GM12878 (cell line): Measurements from ENCODE around the gene STXBP2. TPM values are rescaled to one million over a fixed set of nuclear protein-coding genes. Genes with fewer than 3 reads are reported as not detected.

Experiments used
- BCL11A ChIP-seq: IDR thresholded peaks from 2 replicates; pipeline ENCODE4 v1.6.1; 2011; ENCODE audit warnings: low read depth, low read length
- CHD2 ChIP-seq: IDR thresholded peaks from 2 replicates; pipeline ENCODE4 v1.6.1; 2011; ENCODE audit warnings: low read depth, low read length, improper control_type of control experiment, borderline replicate concordance
- CTCF ChIP-seq, 3 experiments: IDR thresholded peaks in 2 of 3; conservative IDR thresholded peaks in 1 of 3; 2 replicates each; pipeline ENCODE4 v1.5.1; 2011; ENCODE audit warnings: low read depth in 3 of 3, low read length in 3 of 3, mild to moderate bottlenecking in 3 of 3, control low read depth in 2 of 3, moderate library complexity in 2 of 3, inconsistent platforms in 1 of 3, mixed read lengths in 1 of 3; ENCODE audit not compliant: control insufficient read depth in 2 of 3, insufficient read depth in 1 of 3; ENCODE audit errors: extremely low read depth in 1 of 3
- PKNOX1 ChIP-seq: fragments of 450-650 bp; IDR thresholded peaks from 2 replicates; pipeline ENCODE4 v1.6.1; 2016; ENCODE audit warnings: mild to moderate bottlenecking
- SMAD1 ChIP-seq: fragments of 450-650 bp; IDR thresholded peaks from 2 replicates; pipeline ENCODE4 v1.6.1; 2018; ENCODE audit warnings: mild to moderate bottlenecking, low read depth; ENCODE audit not compliant: partially characterized antibody
- SRF ChIP-seq, 2 experiments: IDR thresholded peaks; 2 replicates each; pipeline ENCODE4 v1.6.1; 2011; ENCODE audit warnings: low read depth in 2 of 2, low read length in 2 of 2, mild to moderate bottlenecking in 1 of 2, moderate library complexity in 1 of 2
- ZNF622 ChIP-seq: fragments of 450-650 bp; IDR thresholded peaks from 2 replicates; pipeline ENCODE4 v1.6.1; 2017; ENCODE audit warnings: mild to moderate bottlenecking, inconsistent platforms
- ZNF687 ChIP-seq: fragments of 450-650 bp; IDR thresholded peaks from 2 replicates; pipeline ENCODE4 v1.6.1; 2017; ENCODE audit warnings: mild to moderate bottlenecking, moderate library complexity
- polyA plus RNA-seq, 11 experiments: library from polyadenylated mRNA; depleted of rRNA in 4 of 11; unstranded in 6 of 11; stranded (reverse) in 5 of 11; fragments of >200 nt; fragmentation: Nextera tagmentation in 4 of 11; fragmentation: Illumina TruSeq in 1 of 11; extraction: Ambion mirVana in 4 of 11; extraction: Trizol in 1 of 11; gene quantifications; 1 replicate in 1 of 11; 2 replicates in 10 of 11; pipeline versions ENCODE4 v1.2.1 to v1.2.3, GENCODE V29; 2011 to 2016; ENCODE audit warnings: inconsistent platforms in 2 of 11, missing spikeins in 2 of 11, low read depth in 1 of 11
- total RNA-seq, 4 experiments: library from RNA; depleted of rRNA in 3 of 4; stranded (reverse); fragments of >200 nt in 3 of 4; fragmentation: Illumina TruSeq in 1 of 4; extraction: Trizol in 1 of 4; gene quantifications; 2 replicates each; pipeline versions ENCODE4 v1.2.1 to v1.2.3, GENCODE V29; 2013 to 2021

STXBP2 gene
- total and polyA plus RNA-seq, 10 of the 15 experiments (the other 5 are each of a cell fraction or from before 2014, with no cell fraction given): 2.6 to 111 (median 61.4) TPM

GRCh38 chr19:7632340-7633203 lies 4.3 kb upstream of the STXBP2 start (continued):
- TF ChIP-seq ZNF687 (no peak), SRF (IDR thresholded peaks at IDR 0.05; ENCODE audit: low read depth in 2 of 2, low read length in 2 of 2) (no peak), CTCF (IDR thresholded peaks at IDR 0.05 in 2 of 3, conservative IDR thresholded peaks at IDR 0.05 in 1 of 3; ENCODE audit: control insufficient read depth in 2 of 3, extremely low read depth in 1 of 3, insufficient read depth in 1 of 3, low read depth in 3 of 3, low read length in 3 of 3) (no peak), CHD2 (no peak), BCL11A (no peak), ZNF622 (no peak), PKNOX1 (no peak), SMAD1 (no peak)
